Measurements from ENCODE around the gene CYTH3.

GRCh38 chr7:6252341-6252746 is 20.1 kb downstream of the CYTH3 start:
- TF ChIP-seq BRCA1 (IDR thresholded peaks at IDR 0.05) (no peak), BRCA1 (CRISPR knock-in tag; IDR thresholded peaks at IDR 0.05) (no peak), CTCF (IDR thresholded peaks at IDR 0.05 in 2 of 3, conservative IDR thresholded peaks at IDR 0.05 in 1 of 3; ENCODE audit: insufficient read depth in 2 of 3, low read depth in 1 of 3, low read length in 3 of 3) (no peak), EZH2 (IDR thresholded peaks at IDR 0.05; ENCODE audit: borderline replicate concordance, low read depth, low read length) (no peak), NRF1 (conservative IDR thresholded peaks at IDR 0.05 in 1 of 2, IDR thresholded peaks at IDR 0.05 in 1 of 2) (no peak), PREB (CRISPR knock-in tag; IDR thresholded peaks at IDR 0.05) (no peak), YY1 (IDR thresholded peaks at IDR 0.05; ENCODE audit: borderline replicate concordance in 1 of 3, control insufficient read depth in 1 of 3, extremely low read depth in 1 of 3, insufficient read depth in 3 of 3, insufficient read length in 1 of 3, insufficient replicate concordance in 2 of 3, low read depth in 1 of 3, low read length in 2 of 3) (no peak), MCM3 (IDR thresholded peaks at IDR 0.05) (no peak), ETV6 (IDR thresholded peaks at IDR 0.05; ENCODE audit: borderline replicate concordance in 1 of 2, low read depth in 2 of 2, low read length in 1 of 2) (no peak), ETV6 (CRISPR knock-in tag; IDR thresholded peaks at IDR 0.05; ENCODE audit: borderline replicate concordance) (no peak), ZNF24 (IDR thresholded peaks at IDR 0.05) (no peak), DACH1 (IDR thresholded peaks at IDR 0.05; ENCODE audit: partially characterized antibody) (no peak), PKNOX1 (IDR thresholded peaks at IDR 0.05) (no peak), ELK1 (CRISPR knock-in tag; IDR thresholded peaks at IDR 0.05) (no peak), BRD9 (IDR thresholded peaks at IDR 0.05; ENCODE audit: low read depth, partially characterized antibody) (no peak)

All from K562 (cell line).